RWPE1 (cell line): ENCODE data around the gene TGM2.

Experiments
- CTCF ChIA-PET: fragments of 350-600 bp; sonication (Branson Sonifier 250); formaldehyde crosslinking; extraction: SDS; loops from one replicate; lab custom pipeline; 2021; lab: Yijun Ruan, JAX
- POLR2A ChIA-PET: fragments of 400-600 bp; formaldehyde crosslinking; extraction: SDS; loops from one replicate; lab custom pipeline; 2020; ENCODE audit warnings: antibody characterized with exemption; ENCODE audit not compliant: low non-redundant PET; lab: Yijun Ruan, JAX
- DNase-seq: peaks from one replicate; pipeline ENCODE4 v3.0.0; 2012; ENCODE audit warnings: low spot score
- H3K27ac ChIP-seq: fragments of 450-650 bp; 2 replicates; pipeline ENCODE4 v1.5.1; 2017
- CTCF ChIP-seq: fragments of 450-650 bp; conservative IDR thresholded peaks from 2 replicates; pipeline ENCODE4 v1.5.1; 2017; ENCODE audit warnings: low read depth, mild to moderate bottlenecking

Gene TGM2

GRCh38 chr20:38141889-38142494 lies 23.1 kb downstream of the TGM2 start:
- TF ChIP-seq CTCF: no peak
- ChIA-PET POLR2A (no interaction called here), CTCF (interaction anchor here (0.6 kb wide), 1 partner anchor 41 kb away, joined by 3 read pairs; no protein-coding TSS in a partner anchor)
- DNase-seq: no peak
- H3K27ac ChIP-seq: peak overlapping the region; percentile 91

- ChIA-PET CTCF (interaction anchor here (0.6 kb wide), 1 partner anchor 40 kb away, joined by 3 read pairs; no protein-coding TSS in a partner anchor), POLR2A (no interaction called here)
- no peak for TF ChIP-seq CTCF
- no peak for DNase-seq
- peak overlapping the region; percentile 0; the same call in 1 of the 2 replicates for H3K27ac ChIP-seq
Observed at GRCh38 chr20:38141204-38141888, 23.7 kb downstream of the TGM2 start.

- CTCF ChIA-PET: interaction anchor here (0.6 to 0.7 kb wide), 2 partner anchors 15 to 165 kb away, joined by 3 to 4 read pairs; no protein-coding TSS in a partner anchor
- H3K27ac ChIP-seq: no peak overlapping the region
- no peak for DNase-seq
- TF ChIP-seq CTCF: no peak
- POLR2A ChIA-PET: no interaction called here
Observed at GRCh38 chr20:38139977-38140753, 24.9 kb downstream of the TGM2 start.

- DNase-seq: no peak
- no peak for TF ChIP-seq CTCF
- H3K27ac ChIP-seq: no peak overlapping the region
- CTCF ChIA-PET: interaction anchor here (0.7 kb wide), 1 partner anchor 16 kb away, joined by 4 read pairs; no protein-coding TSS in a partner anchor
- POLR2A ChIA-PET: no interaction called here
Observed at GRCh38 chr20:38139156-38139912, 25.7 kb downstream of the TGM2 start.

GRCh38 chr20:38138086-38138778 lies 26.8 kb downstream of the TGM2 start:
- TF ChIP-seq CTCF: no peak
- CTCF ChIA-PET: interaction anchor here (1.2 kb wide), 1 partner anchor 26 kb away, joined by 3 read pairs; no protein-coding TSS in a partner anchor
- no peak overlapping the region for H3K27ac ChIP-seq
- POLR2A ChIA-PET: no interaction called here
- DNase-seq: no peak
